Left cardiac atrium (tissue), 4 donors: ENCODE data around the gene BICD1. TPM values are rescaled to one million over a fixed set of nuclear protein-coding genes. Genes with fewer than 3 reads are reported as not detected.

ENCODE experiments used
- ATAC-seq, 2 donors: fragments of 200-7000 bp; cut with Tn5 transposase; one replicate each; pipeline ENCODE4 v1.9.1; 2020; ENCODE audit warnings: mild to moderate bottlenecking in 2 of 2, moderate library complexity in 2 of 2
- DNase-seq: peaks from one replicate; pipeline ENCODE4 v3.0.0-alpha.2; 2020
- intact Hi-C, 2 donors: fragments of 100-400 bp; cut with DNase I; formaldehyde crosslinking; loops; one replicate each; pipeline versions ENCODE4 v1.14.1 to v1.15.1; 2022 to 2023
- total RNA-seq, 2 donors: library from RNA; stranded (reverse); fragmentation: NEBNext Ultra II Directional; extraction: Animal tissue kit (Norgen Biotek cat#: 25700); gene quantifications; one replicate each; pipeline ENCODE4 v1.2.1, GENCODE V29; 2021
- donor health status: DM: no; HTN: yes; CAD: no.
- donor health status: DM: no; HTN: yes; CAD: no; lungs with severe emphysema.
- donor health status: DM: yes; HTN: yes; CAD: no.
- donor health status: Dilated cardiomyopathy.

Gene BICD1
- total RNA-seq, 2 donors from 2014 or later, result 5.6 to 14.6 TPM

DNA sequence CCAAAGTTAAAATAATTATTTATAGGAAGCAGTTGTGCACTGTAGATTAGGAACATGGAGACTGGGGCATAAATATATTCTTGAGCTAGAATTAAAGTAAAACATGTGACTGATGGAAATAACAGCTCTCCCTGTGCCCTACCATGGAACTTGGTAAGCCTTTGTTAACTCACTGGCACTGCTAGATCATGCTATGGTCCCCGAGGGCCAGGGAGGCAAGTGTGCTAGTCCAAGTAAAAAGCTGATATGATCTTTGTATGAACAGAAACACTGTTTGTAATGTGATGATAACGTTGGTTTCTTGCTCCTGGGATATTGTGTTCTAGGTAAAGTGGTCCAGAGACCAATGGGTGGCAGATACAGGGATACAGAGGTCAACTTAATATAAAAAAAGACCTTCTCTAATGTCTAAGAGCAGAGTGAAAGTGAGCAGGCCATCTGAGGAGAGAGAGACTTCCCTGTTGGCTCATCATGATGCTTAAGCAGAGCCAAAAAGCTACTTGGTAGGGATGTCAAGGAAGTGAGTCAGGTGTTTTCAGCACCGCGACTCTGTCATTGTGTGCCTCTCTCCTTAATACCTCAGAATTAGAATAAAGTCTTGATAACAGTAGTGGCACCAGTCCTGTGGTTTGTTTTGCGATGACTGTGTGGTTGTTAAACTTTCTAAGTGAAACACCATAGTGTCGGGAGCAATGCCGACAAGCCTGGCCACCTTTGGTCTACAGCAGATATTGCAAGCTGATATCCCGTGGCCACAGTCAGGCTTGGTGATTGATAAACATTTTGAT is 27.6 kb downstream of the BICD1 start:
- intact Hi-C loops, result no loop called here
- no peak for DNase-seq
- peak in 1 of 2 donors; percentile 51 for ATAC-seq

DNA sequence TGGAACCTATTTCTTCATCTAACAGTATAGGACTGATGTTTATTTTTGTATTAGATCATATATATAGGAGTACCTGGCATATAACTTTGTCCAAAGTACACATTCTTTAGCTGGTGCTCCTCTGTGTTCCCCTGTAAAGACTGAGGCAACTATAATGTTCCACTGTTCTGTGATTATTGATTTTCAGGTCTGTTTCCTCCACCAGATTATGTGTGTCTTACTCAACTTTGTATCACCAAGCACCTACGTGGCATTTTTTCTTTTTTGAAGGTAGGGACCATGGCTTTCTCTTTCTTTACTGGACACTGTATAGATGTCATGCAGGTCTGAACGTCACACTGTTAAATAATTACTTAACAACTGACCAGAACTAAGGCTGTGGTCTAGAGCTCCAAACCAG is 29.3 kb downstream of the BICD1 start:
- ATAC-seq (no peak), DNase-seq (no peak)
- intact Hi-C loops, result no loop called here

DNA sequence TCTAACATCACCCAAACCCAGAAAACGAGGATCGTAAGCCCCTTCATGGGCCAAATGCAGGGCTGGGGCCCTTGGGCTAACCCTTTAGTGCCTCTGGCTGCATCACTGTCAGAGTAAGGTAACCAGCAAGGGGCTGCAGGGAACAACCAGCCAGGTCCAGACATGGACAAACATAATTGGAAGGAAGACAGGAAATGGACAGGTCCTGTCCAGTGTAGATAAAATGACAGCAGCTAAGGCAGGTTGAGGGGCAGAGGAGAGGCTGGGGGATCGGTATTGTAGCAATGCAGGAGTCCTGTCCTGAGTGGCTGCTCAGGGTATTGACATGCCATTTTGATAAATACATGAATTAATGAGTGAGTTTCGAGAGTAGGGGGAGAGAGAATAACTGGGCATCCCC is 29.8 kb downstream of the BICD1 start:
- DNase-seq (no peak), ATAC-seq (no peak)
- intact Hi-C loops, result no loop called here

DNA sequence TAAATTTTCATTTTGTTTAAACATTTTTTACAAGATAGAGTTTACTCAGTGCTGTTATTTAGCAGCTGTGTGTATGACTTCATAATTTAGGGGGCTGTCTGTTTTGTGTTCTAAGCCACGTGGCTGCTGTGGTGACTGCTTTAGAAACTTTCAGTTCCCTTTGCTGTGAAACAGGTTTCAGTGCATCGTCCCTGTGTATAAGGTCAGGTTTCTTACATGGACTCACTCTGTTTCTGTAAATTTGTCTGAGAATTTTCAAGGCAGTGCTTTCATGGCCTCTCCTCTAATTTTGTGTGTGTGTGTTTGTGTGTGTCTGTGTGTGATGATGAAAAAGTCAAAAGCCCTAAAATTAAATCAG is 32.4 kb downstream of the BICD1 start:
- intact Hi-C loops, result no loop called here
- peak; percentile 47 to 63 for ATAC-seq
- DNase-seq, result no peak

DNA sequence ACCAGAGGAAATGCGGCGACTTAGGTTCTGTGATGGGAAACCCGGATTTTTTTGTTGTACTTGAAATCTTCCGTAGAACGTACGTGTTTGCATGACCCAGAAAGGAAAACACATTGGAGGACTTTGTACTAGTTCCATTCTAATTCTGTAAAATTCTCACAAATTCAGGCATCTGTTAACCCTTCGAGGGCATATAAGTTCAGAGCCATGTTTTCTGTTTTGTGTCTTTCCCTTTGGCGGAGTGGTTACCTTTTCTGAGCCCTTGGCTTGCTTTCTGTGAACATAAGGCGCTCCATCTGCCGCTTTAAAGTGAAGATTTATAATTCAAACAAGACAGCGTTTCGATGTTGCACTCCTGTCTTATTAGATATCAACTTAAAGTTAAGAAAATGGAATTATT is 34.2 kb downstream of the BICD1 start:
- no peak for DNase-seq
- intact Hi-C loops, result no loop called here
- ATAC-seq, result no peak

DNA sequence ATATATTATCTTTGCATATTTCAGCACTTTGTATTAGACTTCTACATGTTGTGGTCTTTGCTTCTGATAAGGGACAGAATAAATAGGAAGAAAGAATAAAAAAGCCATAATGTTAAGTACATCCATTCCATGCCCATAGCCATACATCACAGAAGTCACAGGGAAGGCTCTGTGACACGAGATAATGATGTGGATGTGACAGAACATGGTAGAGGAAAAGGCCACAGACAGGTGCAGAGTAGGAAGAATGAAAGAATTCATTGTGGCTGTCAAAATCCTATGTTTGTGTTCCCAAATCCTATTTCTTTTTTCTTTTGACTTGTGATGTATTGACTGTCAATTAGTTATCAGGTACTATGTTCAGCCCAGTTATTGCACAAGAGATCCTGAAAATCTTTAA is 38.4 kb downstream of the BICD1 start:
- intact Hi-C loops, result no loop called here
- no peak for DNase-seq
- ATAC-seq, result no peak

DNA sequence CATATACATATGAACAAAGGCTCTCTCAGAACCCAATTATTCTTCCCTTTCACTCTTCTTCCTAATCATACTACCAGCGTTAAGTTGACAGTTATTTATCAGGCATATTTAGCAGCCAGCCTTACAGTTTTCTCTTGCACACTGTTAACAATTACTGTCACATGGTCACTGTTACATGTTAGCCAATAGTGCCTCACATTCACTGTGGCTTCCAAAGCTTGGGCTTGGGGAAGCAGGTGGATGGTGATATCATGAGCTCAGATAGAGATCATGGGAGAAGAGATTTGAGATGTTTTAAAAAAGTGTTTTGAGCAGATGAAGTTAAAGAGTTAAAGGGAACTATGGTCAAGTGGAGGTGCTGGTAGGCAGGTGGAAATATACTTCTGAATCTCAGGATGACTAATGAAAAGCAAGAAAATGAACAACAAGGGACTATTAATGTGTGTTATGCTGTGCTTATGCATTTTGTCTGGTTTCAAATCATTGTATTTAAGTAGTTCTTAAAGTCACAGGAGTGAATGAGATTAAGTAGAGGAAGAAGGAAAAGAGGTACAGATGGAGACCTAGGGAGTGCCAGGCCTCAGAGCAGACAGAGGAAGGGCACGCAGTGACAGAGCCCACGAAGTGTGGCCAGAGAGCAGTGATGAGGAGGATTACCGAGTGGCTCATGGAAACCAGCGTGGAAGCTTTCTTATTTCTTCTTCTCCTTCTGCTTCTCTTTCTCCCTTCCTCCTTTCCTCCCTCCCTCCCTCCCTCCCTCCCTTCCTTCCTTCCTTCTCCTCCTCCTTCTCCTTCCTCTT is 39.6 kb downstream of the BICD1 start:
- DNase-seq (no peak), ATAC-seq (no peak)
- intact Hi-C loops, result no loop called here

DNA sequence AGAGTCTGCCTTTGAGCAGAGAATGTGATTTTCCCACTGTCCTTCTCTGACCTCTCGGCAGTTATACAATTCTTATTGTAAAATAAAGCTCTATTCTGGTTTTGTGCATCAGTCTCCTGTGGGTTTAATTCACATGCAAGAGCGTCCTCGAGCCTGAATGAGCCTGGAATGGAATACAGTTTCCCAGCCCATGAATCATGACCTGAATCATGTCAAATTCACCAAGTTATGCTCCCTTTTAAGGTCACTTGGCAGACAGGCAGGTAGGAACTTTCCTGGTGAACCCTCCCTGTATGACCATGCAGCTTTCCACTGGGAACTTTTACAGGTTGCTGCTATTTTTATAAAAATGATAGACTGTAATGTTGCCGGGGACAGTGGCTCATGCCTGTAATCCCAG is 41.7 kb downstream of the BICD1 start:
- ATAC-seq (no peak), DNase-seq (no peak)
- intact Hi-C loops, result no loop called here

DNA sequence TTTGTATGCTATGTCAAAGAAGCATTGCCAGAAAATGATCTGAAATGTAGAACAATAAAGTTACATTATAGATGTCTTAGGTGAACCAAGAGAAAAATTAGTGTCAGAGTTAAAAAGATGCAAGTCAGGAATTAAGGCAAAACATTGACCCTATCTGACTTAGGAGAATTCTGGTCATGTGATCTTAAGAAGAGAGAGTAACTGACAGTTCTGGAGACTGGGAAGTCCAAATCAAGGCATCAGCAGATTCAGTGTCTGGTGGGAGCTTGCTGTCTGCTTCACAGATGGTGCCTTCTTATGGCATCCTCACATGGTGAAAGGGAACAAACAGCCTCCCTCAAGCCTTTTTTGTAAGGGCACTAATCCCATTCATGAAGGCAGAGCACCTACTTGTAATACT is 42.8 kb downstream of the BICD1 start:
- no peak for DNase-seq
- ATAC-seq, result no peak
- intact Hi-C loops, result no loop called here

DNA sequence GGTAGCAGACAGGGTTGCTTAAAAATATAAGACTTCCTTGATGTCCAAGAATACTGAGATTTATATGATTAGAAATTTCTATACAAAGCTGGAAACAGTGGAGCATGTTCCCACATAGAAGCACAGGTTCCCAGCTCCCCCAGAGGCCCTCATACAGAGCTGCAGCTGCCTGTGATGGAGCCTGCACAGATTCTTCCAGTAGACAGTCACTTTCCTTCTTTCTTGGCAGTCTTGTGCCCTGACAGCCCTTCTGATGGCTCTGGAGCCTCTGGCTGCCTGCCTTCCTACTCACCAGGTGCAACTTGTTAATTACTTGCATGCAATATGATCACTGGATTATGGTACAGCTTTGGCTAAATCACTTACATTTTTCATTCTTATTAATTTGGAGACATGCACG is 44.4 kb downstream of the BICD1 start:
- no peak for ATAC-seq
- intact Hi-C loops, result no loop called here
- DNase-seq, result no peak

DNA sequence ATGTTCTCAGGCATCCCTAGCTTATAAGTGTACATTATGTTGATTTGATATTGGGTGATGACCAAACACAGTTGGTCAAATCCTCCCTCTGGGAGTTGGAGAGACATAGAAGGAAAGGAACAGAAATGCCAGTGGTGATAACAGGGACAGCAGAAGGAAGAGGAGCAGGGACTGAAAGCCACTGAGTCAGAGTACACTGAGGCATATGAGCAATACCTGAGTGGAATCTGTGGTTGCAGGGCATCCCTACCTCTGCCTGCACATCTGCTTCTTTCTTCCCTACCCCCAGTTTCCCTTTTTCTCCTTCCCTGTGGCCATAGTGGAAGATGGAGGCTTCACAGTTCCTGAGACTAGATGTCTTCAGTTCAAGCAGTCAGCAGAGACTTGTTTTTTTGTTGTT is 44.9 kb downstream of the BICD1 start:
- DNase-seq, result no peak
- no peak for ATAC-seq
- intact Hi-C loops, result no loop called here

DNA sequence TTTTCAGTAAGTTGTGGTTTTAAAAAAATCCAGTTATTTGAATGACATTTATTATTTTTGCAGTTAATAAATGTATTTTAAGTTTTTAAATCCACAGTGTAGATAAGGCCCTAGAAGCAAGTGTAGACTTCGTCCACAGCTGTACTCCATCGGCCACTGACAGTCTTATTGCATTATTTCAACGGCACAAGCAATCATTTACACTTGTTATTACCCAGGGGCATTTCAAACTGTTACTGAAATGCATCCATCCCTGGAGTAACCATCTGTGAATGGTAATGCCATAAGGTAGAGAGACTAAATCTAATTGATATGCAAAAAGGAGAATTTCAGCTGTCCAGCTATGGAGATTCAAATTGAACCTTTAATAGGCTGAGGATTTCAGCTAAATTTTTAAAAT is 48.4 kb downstream of the BICD1 start:
- ATAC-seq, result no peak
- intact Hi-C loops, result no loop called here

DNA sequence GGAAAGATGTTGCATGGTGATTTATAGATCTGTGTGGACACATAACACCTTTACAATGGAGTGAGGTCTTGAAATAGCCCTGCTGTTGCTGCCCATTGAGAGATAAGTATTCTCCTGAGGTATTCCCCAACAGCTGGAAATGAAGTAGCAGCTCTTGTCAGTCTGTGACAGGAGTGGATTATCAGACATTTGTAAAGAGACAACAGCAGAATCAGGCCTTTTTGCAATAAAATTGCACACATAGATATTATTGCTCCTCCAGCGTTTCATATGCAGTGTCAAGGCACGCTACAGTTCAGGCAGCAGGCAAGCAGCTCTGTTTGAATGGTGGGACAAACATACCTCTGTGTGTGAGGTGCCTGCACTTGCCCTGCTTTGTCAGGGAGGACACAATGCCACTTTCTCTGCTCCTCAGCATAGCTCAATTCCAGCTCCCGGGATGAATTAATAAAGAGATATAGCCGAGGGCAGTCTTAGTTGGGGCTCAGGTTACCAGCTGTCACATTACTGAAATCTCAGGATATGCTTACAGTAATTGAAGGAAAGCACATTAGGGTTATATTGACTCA is 49.4 kb downstream of the BICD1 start:
- no peak for ATAC-seq
- intact Hi-C loops, result no loop called here

More for the DNA sequence above, 48.4 kb downstream of the BICD1 start:
- no peak for DNase-seq

DNA sequence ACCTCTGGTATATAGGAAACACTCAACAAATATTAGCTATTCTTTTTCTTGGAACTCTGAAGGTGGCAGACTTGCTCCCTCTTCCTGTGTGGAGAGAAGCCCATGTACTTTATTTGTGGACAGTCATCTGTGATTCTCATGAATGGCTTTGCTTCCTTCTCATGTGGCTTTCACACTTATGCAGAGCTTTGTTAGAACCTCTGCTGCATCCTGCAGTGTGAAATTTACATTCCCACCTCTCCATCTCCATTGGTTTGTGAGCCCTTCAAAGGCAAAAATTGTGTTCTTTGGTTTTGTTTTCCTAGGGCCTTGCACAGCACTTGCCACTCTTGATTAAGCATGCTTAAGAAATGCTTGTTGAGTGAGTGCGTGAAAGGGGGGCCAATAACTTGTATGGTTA is 51.9 kb downstream of the BICD1 start:
- no peak for DNase-seq
- intact Hi-C loops, result no loop called here
- no peak for ATAC-seq

More for the DNA sequence above, 49.4 kb downstream of the BICD1 start:
- no peak for DNase-seq

DNA sequence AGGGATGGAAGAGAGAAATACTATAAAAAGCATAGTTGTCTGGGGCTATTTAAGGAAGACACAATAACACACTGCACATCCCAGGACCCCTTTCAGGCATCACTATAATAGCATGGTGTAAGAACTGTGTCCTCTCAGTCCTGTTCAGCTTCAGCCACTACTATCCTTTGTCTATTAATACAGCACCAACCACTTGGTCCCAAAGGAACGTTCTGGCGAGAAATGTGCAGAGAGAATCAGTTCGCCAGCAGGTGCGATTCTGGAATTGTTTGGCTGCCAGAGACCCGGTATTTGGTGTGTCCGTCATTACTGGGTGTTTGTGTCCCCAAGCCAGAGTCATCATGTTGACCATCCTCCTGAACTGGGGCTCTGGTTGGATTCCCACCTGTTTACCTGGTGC is 52.7 kb downstream of the BICD1 start:
- intact Hi-C loops, result no loop called here
- ATAC-seq (no peak), DNase-seq (no peak)

DNA sequence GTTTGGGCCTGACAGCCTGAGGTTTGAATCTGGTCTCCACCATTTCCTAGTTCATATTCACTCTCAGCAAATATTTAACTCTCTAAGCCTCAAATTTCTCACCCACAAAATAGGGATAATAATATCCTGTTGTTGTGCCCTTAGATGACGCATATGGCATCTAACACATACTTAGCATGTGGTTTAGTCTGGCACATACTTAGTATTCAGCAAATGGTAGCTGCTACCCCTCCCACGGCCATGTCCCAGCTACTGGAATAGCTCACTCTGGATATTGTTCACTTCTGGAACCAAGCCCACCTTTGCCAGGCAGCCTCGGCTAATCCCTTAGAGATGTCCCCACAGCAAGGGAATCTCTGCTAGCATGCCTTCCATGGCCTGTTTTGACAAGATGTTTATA is 53.3 kb downstream of the BICD1 start:
- ATAC-seq (peak in 1 of 2 donors; percentile 38), DNase-seq (no peak)
- intact Hi-C loops, result no loop called here

DNA sequence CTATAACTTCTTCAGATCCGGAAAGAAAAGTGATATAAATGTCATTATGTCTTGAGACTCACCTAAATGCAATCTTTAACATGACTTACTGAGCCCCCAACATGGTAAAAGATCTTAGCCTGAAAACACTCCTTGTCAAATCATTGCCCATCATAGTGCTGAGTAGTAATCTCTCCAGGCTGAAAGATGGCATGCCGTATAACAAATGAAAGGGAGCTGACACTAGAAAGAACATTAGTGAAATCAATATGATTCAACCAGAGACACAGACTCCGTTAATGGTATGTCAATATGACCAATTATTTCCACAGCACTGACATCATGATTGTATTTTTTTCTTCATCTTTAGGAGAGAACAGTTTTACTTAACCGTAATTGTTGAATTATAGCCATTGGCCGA is 54.4 kb downstream of the BICD1 start:
- ATAC-seq (no peak), DNase-seq (no peak)
- intact Hi-C loops, result no loop called here

DNA sequence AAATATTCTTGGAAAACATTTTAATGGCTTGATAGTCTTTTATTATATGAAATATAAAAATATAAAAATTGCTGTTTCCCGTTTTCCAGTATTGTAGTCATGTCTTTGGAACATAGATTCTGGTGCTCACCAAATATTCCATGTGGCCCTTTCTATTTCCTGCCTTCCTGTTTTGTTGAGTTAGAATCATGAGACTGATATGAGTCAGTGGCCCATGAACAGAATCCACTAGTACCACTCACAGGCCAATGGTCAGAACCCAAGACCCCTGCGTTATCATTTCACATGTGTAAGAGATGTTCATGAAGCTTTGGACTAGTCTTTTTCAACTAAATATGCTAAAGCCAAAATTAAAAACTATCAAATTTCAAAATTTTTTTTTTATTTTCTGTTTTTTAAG is 56.9 kb downstream of the BICD1 start:
- intact Hi-C loops, result no loop called here
- no peak for ATAC-seq
- DNase-seq, result no peak

DNA sequence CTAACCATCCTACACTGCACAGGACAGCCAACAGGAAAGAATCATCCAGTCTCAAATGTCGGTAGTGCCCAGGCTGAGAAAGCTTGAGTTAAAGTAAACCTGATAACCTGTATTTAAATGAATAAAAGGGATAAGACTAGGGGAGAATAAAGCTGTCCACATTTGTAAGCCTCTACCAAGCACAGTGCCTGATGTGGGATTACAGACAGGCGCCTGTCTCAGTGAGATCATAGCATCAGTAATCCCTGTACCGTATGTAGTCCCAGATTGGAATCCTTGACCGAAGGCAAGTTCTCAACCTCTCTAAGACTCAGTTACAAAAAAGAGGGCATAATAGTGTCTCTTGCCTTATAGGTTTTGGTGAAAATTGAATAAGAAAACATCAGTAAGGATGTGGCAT is 59.9 kb downstream of the BICD1 start:
- DNase-seq, result no peak
- intact Hi-C loops, result no loop called here
- no peak for ATAC-seq

DNA sequence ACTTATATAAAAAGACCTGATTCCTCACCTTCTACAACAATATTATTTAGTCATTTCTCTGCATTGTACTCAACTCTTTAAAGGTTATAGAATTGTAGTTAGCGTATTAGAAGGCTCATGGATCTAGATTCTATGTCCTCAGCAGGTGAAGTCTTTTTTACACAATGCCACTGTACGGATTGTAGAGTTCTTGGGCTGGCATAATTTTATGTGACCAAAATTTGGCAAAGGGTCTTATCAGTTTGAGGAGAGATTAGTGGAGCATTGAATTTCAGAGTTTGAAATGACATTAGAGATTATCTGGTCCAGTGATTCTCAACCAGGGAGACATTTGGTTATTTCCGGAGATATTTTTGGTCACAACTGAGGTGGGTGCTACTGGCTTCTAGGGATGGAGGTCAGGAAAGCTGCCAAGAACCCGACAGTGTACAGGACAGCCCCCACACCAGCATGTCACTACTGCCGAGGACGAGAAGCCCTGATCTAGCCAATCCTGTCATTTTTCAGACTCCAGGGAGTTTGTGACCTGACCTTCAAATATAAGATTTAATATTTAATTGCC is 63.9 kb downstream of the BICD1 start:
- ATAC-seq (peak; percentile 27 to 57), DNase-seq (no peak)
- intact Hi-C loops, result no loop called here
